Measurements from ENCODE around the gene SMAP1.
A peak's percentile ranks its signal among the peaks of the same experiment; 100 is the strongest.

Gene SMAP1

GRCh38 chr6:70667256-70667710, 400 bp upstream of the SMAP1 start:
- TF ChIP-seq, protein P1, sequence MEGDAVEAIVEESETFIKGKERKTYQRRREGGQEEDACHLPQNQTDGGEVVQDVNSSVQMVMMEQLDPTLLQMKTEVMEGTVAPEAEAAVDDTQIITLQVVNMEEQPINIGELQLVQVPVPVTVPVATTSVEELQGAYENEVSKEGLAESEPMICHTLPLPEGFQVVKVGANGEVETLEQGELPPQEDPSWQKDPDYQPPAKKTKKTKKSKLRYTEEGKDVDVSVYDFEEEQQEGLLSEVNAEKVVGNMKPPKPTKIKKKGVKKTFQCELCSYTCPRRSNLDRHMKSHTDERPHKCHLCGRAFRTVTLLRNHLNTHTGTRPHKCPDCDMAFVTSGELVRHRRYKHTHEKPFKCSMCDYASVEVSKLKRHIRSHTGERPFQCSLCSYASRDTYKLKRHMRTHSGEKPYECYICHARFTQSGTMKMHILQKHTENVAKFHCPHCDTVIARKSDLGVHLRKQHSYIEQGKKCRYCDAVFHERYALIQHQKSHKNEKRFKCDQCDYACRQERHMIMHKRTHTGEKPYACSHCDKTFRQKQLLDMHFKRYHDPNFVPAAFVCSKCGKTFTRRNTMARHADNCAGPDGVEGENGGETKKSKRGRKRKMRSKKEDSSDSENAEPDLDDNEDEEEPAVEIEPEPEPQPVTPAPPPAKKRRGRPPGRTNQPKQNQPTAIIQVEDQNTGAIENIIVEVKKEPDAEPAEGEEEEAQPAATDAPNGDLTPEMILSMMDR (IDR thresholded peaks at IDR 0.05; ENCODE audit: poor library complexity, severe bottlenecking): no peak
- Histone ChIP-seq H3K4me1 (ENCODE audit: insufficient read depth, poor library complexity, severe bottlenecking) (peaks cover 10% of the 10 kb centered on the region), H3K27me3 (ENCODE audit: insufficient read depth, poor library complexity, severe bottlenecking) (no peaks in the 10 kb centered on the region), H3K4me3 (ENCODE audit: severe bottlenecking) (peak overlapping the region; percentile 75), H3K36me3 (ENCODE audit: low read depth) (no peaks in the 10 kb centered on the region), H3K27ac (ENCODE audit: poor library complexity, severe bottlenecking) (peak overlapping the region; percentile 65), H3K9me3 (ENCODE audit: severe bottlenecking) (no peaks in the 10 kb centered on the region)
- ATAC-seq (ENCODE audit: low read depth) (no peak), DNase-seq (ENCODE audit: low spot score) (no peak)

DNA sequence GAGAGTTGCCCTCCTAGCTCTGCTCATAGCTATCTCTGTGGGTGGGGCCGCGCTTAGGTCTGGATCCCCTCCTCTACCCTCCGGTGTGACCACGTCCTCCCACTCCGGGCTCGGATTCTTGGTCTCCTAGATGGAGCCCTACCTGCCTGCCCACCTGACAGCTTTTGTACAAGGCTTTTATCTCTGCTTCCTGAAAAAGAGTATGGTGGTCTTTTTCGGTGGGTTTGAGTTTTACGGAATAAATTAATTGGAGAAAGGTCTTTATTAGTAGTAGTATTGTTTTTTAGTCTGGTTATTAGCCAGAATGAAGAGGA, 773 bp downstream of the SMAP1 start:
- DNase-seq (ENCODE audit: low spot score) (no peak), ATAC-seq (ENCODE audit: low read depth) (no peak; the same call in 1 of the 3 replicates)
- Histone ChIP-seq H3K36me3 (ENCODE audit: low read depth) (no peaks in the 10 kb centered on the region), H3K9me3 (ENCODE audit: severe bottlenecking) (no peaks in the 10 kb centered on the region), H3K27ac (ENCODE audit: poor library complexity, severe bottlenecking) (peak overlapping the region; percentile 65), H3K4me3 (ENCODE audit: severe bottlenecking) (peak overlapping the region; percentile 75), H3K4me1 (ENCODE audit: insufficient read depth, poor library complexity, severe bottlenecking) (peaks cover 10% of the 10 kb centered on the region), H3K27me3 (ENCODE audit: insufficient read depth, poor library complexity, severe bottlenecking) (no peaks in the 10 kb centered on the region)
- TF ChIP-seq, protein P1 (IDR thresholded peaks at IDR 0.05; ENCODE audit: poor library complexity, severe bottlenecking): no peak

GRCh38 chr6:70669133-70669532, 1.4 kb downstream of the SMAP1 start:
- Histone ChIP-seq H3K36me3 (ENCODE audit: low read depth) (no peaks in the 10 kb centered on the region), H3K9me3 (ENCODE audit: severe bottlenecking) (no peaks in the 10 kb centered on the region), H3K4me1 (ENCODE audit: insufficient read depth, poor library complexity, severe bottlenecking) (peaks cover 10% of the 10 kb centered on the region), H3K27me3 (ENCODE audit: insufficient read depth, poor library complexity, severe bottlenecking) (no peaks in the 10 kb centered on the region), H3K27ac (ENCODE audit: poor library complexity, severe bottlenecking) (peak overlapping the region; percentile 65), H3K4me3 (ENCODE audit: severe bottlenecking) (peak overlapping the region; percentile 75)
- TF ChIP-seq, protein P1 (IDR thresholded peaks at IDR 0.05; ENCODE audit: poor library complexity, severe bottlenecking): no peak
- peak; percentile 56 for ATAC-seq (ENCODE audit: low read depth)
- no peak for DNase-seq (ENCODE audit: low spot score)

DNA sequence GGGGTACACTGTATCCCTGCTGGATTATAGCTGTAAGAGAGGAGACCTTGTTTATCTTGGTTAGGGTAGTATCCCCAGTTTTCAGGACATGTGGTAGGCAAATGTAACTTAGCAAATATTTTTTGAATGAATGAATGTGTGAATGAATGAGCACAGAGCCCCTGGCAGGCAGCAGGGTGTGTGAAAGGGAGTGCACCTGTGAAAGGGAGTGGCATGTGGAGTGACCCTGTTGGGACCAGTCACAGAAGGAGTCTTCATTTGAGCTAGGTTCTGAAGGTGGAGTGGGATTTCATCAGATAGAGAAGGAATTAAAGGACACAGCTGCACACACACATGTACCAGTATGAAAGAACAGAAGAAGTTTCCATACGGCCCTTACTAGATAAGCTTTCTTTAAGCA, 4.9 kb downstream of the SMAP1 start:
- TF ChIP-seq, protein P1 (IDR thresholded peaks at IDR 0.05; ENCODE audit: poor library complexity, severe bottlenecking): no peak
- Histone ChIP-seq H3K36me3 (ENCODE audit: low read depth) (no peaks in the 10 kb centered on the region), H3K4me3 (ENCODE audit: severe bottlenecking) (no peak overlapping the region), H3K27me3 (ENCODE audit: insufficient read depth, poor library complexity, severe bottlenecking) (no peaks in the 10 kb centered on the region), H3K27ac (ENCODE audit: poor library complexity, severe bottlenecking) (no peak overlapping the region), H3K9me3 (ENCODE audit: severe bottlenecking) (no peaks in the 10 kb centered on the region), H3K4me1 (ENCODE audit: insufficient read depth, poor library complexity, severe bottlenecking) (peaks cover 10% of the 10 kb centered on the region)
- ATAC-seq (ENCODE audit: low read depth) (no peak), DNase-seq (ENCODE audit: low spot score) (no peak)

GRCh38 chr6:70673054-70673453, 5.4 kb downstream of the SMAP1 start:
- ATAC-seq (ENCODE audit: low read depth) (no peak), DNase-seq (ENCODE audit: low spot score) (no peak)
- Histone ChIP-seq H3K36me3 (ENCODE audit: low read depth) (no peaks in the 10 kb centered on the region), H3K9me3 (ENCODE audit: severe bottlenecking) (no peaks in the 10 kb centered on the region), H3K27me3 (ENCODE audit: insufficient read depth, poor library complexity, severe bottlenecking) (no peaks in the 10 kb centered on the region), H3K4me1 (ENCODE audit: insufficient read depth, poor library complexity, severe bottlenecking) (peaks cover 10% of the 10 kb centered on the region), H3K4me3 (ENCODE audit: severe bottlenecking) (no peak overlapping the region), H3K27ac (ENCODE audit: poor library complexity, severe bottlenecking) (no peak overlapping the region)
- TF ChIP-seq, protein P1 (IDR thresholded peaks at IDR 0.05; ENCODE audit: poor library complexity, severe bottlenecking): no peak
